Inflammatory macrophage (primary cell): ENCODE measurements around the gene PXT1.
"Not testable (repeated sequence)": the region's sequence is repeated elsewhere in the genome, so short reads cannot be mapped to it uniquely, and the experiment has no call there.

Source experiments
- DNase-seq, 2 donors: peaks; one replicate each; pipeline ENCODE4 v3.0.0-alpha.2; 2020 to 2022

The PXT1 gene

DNA sequence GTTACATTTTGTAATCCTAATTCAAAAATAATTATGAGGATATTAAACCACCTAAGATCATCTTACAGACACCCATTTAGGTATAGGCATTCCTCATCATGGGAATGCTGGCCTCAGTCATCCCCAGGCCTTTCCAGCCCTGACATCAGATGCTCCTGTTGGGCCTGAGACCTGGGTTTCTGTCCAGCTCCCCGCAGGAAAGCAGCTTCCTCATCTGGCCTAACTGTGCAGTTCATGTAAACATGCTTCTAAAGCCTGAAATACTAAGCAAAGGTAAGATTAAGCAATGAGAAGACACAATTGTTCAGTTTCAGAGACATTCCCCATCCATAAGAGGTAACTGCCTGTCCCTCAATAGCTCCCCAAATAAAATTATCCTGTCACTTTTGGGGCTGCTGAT is 74.2 kb downstream of the PXT1 start:
- DNase-seq: no peak

DNA sequence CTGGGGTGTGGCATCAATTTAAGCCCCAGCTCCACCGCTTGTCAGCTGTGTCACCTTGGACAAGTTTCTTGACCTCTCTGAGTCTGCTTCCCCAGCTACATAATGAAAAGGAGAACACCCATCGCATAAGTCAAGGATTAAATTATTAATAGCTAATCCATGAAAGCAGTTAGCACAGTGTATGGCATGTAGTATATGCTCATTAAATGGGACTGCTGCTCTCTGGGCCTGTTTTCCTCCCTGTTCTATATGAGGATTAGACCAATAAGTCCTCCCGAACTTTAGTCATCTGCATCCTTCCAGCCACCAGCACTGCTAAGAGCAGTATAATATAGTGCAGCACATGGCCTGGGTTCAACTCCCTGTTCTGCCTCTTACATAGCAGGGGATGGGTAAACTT is 74.9 kb downstream of the PXT1 start:
- DNase-seq: no peak

DNA sequence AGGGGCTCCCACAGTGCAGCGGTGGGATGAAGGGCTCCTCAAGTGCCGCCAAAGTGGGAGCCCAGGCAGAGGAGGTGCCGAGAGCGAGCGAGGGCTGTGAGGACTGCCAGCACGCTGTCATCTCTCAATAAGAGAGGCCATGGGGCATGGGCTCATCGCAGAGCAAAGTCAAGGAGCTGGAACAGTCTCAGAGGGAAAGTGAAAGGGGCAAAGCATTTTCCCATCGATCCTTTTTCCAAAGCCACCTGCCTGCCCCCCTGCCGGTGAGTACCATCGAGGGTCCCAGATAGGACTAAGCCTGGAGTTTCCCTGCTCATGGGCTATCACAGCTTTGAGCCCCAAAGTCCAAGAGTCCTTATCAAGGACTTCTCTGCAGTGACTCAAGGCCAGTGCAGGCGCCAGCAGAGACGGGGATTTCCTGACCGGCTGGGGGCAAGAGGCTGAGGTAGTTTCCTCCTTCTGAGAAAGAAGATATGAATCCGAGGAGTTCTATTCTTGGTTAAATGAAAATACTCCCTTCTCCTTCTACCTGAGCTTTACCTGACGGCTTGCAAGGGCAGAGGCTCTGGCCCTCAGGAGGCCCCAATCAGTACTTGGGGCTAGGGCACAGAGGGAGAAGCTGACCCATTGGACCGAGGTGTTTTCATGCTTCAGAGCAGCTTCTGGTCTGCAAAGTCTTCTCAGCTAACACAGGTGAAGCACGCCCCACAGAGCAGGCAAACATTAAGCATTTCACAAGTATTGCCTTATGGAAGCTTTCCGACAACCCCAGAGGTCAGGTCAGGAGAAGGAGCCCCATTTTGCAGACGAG is 77.8 kb downstream of the PXT1 start:
- DNase-seq: peak; percentile 38 to 74

DNA sequence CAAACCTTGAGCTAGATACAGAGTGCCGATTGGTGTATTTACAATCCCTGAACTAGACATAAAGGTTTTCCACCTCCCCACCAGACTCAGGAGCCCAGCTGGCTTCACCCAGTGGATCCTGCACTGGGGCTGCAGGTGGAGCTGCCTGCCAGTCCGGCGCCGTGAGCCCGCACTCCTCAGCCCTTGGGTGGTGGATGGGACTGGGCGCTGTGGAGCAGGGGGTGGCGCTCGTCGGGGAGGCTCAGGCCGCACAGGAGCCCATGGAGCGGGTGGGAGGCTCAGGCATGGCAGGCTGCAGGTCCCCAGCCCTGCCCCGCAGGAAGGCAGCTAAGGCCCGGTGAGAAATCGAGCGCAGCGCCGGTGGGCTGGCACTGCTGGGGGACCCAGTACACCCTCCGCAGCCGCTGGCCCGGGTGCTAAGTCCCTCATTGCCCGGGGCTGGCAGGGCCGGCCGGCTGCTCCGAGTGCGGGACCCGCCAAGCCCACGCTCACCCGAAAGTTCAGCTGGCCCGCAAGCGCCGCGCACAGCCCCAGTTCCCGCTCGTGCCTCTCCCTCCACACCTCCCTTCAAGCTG is 78.5 kb downstream of the PXT1 start:
- not testable (repeated sequence) for DNase-seq

DNA sequence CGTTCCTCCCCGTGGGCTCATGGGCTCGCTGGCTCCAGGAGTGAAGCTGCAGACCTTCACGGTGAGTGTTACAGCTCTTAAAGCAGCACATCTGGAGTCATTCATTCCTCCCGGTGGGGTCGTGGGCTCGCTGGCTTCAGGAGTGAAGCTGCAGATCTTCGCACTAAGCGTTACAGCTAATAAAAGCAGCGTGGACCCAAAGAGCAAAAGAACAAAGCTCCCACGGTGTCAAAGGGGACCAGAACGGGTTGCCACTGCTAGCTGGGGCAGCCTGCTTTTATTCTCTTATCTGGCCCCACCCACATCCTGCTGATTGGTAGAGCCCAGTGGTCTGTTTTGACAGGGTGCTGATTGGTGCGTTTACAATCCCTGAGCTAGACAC is 79.3 kb downstream of the PXT1 start:
- not testable (repeated sequence) for DNase-seq

DNA sequence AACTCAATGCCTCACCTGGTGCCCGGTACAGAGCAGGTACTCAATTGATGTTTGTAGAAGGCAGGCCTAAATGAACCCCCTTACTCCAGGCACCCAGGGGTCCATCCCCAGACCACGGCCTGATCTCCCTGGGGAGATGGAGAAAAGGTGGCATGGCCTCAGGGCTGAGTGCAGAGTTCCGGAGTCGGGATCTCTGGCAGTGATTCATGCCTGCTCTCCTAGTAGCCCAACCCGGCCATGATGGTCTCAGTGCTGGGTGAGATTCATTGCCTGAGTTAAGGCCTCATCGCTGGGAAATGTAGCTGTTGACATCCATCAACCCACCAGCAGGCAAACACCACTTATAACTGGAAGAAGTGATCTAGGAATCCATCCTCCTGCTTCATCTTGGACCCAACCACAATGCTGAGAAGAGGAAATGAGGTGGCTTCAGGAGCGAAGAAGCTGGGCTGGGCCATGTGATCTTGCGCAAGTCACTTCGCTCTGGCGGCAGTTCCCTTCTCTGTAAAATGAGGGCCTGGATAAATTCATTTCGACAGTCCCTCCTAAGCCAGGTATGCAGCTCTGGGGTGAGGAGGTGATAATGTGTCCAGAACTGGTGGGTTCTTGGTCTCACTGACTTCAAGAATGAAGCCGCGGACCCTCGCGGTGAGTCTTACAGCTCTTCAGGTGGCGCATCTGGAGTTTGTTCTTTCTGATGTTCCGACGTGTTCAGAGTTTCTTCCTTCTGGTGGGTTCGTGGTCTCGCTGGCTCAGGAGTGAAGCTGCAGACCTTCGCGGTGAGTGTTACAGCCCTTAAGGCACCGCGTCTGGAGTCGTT is 79.9 kb downstream of the PXT1 start:
- DNase-seq: peak; percentile 58 to 78

DNA sequence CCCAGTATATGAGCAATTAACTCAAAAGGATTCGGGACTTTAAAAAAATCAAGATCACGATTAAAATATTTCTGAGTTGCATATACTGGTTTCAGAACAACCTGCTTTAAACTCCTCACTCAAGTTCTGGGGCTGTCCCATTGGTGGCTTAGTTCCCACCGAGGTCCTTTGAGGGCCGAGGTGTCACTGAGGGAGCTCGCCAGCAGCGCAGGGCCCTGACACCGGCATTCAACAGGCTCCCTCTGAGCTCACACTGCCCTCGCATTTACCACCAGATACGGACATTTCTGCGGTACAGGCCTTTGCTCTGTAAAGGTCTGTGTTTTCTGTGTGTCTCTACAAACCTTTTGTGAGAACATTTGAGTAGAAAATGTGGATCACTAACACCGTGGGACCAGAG is 81.6 kb downstream of the PXT1 start:
- DNase-seq: no peak

DNA sequence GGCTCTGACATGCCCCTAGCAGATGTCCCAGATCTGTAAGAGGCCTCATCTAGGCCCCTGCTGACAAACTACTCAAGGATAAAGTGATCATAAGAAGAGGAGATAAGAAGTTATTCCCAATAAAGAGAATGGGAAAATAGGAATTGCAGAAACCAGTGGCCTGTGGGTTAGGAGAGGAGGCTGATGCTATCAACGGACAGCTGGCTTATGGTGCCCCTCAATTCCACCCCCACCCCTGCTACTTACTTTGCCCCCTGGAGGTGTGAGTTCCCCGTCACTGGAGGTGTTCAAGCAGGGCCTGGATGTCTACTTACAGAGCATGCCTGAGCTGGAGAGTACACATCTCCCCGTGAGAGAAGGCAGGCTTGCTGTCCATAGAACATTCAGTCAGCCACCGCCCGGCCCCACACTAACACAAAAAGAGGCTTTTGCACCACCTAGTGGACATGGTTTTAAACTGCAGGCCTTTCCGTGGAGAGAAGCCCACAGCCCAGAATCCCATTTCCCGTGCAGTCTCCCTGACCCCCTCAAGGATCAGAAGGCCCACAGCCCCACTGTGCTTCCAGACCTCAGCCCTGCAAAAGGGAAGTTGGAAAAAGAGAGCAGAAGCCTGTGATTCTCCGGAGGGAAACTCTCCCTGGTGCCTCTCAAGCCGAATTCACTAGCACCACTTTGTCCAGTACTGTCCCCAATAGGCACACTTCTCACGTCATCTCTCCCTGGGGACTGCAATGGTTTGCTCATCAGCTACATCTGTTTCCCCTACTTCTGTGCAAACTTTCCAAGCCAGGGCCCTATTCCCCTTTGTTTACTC is 82.2 kb downstream of the PXT1 start:
- peak; percentile 76 to 78 for DNase-seq

DNA sequence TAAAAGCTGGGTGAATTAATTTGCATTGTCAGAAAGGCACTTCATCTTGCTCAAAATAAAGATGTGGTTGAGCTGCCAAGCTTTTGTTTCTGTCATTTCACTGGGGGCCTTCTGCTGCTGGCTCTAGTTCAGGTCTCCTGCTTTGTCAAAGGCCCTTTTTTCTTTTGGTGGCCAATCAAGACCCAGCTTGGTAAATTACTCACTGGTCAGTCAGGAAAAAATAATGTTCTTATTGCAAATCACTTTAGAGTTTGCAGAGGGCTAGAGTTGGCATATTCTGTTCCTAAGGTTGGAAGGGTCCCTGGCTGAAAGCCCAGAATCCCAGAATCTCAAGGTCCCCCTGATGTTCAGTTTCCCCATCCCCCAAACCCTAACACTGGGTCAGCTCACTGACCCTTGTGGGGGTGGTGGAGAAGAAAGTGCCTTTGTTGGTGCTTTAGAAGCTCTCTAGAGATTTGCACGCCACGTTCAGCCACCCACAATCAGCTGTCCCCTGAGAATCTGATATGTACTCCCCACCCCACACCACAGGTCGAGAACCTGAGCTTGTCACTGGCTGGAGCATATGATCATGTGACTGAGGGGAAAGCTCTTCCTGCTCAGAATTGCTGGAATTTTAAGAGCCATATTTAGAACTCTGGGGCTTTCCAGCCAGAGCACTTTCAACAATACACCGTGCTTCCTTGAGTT is 84.3 kb downstream of the PXT1 start:
- no peak for DNase-seq

DNA sequence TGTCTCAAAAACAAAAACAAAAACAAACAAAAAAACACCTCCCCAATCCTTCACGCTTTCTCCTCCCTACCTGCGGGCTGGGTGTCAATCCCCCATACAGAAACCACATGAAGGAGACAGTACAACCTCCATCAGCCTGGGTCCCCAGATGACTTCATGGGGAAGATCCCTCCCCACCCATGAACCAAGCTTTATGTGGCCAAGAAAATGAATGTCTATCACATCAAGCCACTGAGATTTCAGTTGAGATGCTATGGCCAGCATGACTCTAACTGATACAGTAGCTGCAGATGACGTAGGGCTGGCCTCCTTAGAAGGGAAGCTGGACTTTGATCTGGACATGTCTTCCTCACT is 84.8 kb downstream of the PXT1 start:
- no peak for DNase-seq

DNA sequence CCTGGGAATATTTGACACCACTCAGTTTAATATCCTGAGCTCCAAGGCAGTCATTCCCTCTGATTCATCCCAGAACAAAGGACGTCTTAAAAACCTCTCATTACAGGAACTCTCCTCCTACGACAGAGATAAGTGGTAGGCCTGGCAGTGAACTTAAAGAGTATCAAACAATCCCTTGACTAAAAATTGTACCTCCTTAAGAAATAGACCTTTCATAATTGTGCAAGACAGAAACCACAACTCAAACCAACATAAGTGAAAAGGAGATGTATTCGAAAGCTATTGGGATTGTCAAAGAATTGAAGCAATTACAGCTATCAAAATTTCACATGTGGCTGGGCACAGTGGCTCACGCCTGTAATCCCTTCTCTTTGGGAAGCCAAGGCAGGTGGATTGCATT is 86.8 kb downstream of the PXT1 start:
- peak; percentile 31 to 41 for DNase-seq

DNA sequence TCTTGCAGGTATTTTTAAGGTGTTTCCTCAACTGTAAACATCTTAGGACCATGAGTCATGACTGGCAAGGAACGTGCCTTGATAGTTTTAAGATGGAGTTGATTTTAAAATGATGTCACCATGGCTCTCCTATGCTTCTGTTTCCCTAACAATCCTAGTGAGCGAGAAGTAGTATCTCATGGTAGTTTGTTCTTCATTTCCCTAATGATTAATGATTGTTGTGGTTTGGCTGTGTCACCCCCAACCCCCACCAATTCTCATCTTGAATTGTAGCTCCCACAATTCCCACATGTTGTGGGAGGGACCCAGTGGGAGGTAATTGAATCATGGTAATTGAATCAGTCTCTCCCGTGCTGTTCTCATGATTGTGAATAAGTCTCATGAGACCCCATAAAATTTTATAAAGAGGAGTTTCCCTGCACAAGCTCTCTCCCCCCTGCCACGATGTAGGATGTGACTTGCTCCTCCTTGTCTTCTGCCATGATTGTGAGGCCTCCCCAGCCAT is 89.2 kb downstream of the PXT1 start:
- DNase-seq: peak; percentile 28 to 69

DNA sequence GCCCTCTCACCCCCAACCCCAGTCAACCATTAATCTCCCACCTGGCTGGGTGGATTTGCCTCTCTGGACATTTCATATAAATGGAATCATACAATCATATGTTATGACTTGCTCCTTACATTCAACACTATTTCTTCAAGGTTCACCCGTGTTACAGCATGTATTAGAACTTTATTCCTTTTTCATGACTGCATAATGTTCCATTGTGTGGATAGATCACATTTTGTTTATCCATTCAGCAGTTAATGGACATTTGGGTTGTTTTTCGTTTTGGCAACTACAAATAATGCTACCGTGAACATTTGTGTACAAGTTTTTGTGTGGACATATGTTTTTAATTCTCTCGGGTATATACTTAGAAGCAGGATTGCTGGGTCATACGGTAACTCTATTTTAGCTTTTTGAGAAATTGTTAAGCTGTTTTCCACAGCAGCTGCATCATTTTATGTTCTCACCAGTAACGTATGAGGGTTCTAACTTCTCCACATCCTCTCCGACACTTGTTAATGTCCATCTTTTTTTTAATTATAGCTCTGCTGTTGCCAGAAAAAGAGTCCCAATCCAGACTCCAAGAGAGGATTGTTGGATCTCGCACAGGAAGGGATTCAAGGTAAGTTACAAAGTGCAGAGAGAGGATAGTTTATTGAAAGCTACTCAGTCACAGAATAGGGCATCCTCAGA is 90.0 kb downstream of the PXT1 start:
- DNase-seq: no peak

DNA sequence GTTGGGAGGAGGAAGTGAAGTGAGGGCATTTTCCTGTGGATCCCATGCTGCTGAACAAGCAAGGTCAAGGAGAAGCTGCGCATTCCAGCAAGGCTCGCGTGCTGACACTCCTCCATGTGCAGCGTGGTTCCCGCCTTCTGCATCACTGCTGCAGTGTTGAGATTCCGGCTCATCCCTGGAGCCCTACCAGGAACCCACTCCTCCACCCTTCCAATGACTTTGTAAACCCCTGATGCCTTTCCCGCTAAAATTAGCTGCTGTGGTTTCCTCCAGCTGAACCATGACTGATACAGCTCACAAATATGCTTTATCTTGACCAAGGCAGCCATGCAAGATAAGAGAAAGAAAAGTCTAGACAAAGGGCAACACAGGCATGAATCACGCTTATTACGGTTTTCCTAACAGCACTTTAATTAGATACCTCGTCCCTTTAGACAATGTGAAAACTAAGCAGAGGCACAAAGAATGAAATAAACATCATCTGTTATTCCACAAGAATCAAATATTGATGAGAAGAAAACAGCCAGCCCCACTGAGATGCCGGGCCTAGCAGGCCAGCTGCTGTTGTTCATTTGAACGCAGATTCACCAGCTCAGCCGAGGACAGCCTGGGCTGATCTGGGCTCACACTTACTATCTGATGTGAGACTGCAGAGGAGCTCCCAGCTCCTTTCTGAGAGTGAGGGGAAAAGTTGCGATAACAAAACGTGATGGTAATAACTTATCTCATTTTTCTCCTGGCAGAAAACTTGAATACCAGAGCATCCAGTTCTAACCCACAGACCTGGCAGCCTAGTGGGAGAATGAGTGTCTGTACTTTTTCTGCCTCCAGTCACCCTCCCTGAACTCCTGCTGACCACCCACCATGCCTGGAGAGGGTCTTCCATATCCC is 91.7 kb downstream of the PXT1 start:
- DNase-seq: no peak

DNA sequence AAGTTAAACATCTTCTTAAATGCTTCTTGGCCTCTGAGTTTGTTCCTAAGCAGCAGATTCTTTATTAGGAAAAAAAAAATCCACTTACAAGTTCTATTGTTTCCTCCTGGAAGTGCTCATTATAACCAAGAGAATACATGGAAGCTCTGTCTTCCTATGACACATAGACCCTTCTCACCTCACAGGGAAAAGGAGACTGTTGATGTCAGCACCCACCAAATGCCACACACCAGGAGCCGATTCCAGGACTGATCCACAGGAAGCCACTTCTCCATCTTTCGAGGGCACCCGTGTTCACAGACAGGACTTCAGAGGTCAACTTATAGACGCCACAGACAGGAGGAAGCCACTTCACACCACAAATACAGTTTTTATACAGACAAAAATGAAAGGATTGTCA is 92.6 kb downstream of the PXT1 start:
- no peak for DNase-seq

DNA sequence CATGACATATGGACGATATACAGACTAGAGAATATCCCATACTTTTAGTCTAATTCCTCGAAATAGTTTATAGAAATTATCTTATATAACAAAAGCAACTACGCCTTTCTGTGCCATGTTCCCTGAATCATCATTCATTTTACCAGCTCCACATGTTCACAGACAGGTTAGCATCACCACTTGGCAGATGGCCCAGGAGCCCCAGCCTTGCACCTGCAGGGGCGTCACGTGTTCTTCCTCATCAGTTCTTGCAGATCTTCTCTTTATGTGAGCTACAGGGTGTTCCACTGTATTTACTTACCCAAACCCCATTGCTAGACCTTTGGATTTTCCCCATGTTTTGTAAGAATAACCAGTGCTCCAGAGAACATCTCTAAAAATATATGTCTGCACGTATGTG is 93.4 kb downstream of the PXT1 start:
- no peak for DNase-seq

DNA sequence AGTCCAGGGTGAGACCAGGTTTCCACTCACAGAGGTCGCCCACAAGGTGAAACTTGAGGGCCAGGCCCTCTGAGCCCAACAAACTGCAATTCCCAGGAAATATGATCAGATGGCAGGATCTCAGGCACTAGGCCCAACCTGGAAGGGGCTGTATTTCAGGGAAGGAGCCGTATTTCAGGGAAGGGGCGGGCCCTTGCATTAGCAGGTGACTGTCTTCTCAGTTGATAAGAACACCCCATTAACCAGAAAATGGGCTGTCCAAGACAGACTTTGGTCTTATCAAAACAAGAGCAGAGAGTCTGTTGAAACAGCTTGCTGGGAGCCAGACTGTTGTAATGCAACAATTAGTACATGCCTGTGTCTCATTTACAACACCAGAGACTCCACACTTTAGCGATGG is 95.0 kb downstream of the PXT1 start:
- DNase-seq: no peak

DNA sequence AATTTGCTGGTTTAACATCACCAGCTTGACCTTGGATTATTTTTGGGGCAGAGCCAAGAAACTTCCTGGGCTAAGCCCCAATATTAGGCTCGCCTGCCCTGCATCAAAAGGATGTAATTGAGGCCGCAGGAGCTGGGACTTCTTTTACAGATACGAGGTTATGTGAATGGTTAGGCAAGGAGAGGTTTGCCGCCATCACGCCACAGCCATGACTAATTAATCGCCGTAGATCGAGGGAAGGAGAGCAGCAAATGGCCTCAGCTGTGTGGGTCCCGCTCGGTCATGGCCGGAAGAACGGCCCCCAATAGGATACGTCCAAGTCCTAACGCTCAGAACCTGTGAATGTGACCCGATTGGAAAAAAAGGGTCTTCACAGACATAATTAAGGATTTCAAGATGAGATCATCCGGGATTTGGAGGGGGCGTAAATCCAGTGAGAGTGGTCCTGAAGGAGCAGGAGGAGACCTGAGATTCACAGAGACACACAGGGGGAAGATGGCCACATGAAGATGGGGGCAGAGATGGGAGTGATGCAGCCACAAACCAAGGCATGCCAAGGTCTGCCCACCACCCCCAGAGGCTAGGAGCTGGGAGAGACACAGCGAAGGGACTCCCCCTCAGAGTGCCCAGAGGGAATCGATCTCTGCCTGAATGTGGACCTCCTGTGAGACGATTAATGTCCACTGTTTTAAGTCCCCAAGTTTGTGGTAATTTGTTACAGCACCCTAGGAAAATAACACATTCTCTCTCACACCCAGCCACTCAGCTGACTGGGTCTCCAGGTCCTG is 96.0 kb downstream of the PXT1 start:
- DNase-seq: no peak

DNA sequence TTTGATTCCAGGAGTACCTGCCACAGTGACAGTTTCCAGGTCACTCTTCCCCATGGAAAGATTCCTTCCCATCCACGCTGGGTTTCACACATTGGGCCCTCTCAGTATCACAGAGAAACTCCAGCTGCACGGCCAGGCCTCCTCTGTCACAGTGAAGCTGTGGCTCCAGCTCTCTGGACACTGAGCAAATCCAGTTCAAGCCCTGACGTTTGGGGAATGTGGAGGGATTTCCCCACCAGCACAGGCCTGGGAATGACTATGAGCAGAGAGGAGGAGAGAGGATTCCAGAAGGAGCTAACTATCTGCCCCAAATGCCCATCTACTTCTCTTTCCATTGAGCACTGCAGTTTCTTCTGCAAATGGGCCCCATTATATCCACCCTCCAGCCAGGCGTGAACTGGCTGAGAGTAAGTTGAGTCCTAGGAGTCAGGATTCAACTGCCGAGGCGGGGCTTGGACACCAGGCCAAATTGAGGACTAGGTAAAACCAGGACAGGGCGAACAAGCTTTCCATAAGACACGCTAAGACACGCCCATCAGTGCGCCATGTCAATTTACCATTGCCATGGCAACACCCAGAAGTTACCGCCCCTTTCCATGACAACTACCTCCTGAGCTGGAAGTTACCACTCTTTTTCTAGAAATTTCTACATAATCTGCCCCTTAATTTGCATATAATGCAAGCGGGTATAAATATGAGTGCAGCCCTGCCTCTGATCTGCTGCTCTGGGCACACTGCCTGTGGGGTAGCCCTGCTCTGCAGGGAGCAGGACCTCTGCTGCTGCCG is 96.8 kb downstream of the PXT1 start:
- DNase-seq: no peak
